ENCODE measurements around the gene AMBP.

DNA sequence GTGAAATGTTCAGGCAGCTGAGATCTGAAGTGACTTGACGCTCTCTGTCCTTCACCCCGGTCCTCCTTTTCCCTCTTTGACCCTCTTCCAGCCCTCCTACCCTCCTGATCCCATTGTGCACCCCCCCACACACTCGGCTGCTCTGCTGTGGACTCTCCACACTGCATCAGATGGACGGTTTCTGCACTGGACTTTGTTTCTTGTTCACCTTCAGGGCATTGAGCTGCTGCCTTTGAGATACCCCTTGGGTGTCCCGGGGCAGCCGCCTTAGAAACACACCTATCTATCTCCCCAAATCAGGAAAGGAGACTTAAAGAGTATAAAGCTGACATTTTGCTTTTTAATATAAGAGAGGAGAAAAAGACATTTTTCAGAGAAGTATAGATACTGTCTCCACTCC, 27.5 kb downstream of the AMBP start:
- TF ChIP-seq, protein P1, sequence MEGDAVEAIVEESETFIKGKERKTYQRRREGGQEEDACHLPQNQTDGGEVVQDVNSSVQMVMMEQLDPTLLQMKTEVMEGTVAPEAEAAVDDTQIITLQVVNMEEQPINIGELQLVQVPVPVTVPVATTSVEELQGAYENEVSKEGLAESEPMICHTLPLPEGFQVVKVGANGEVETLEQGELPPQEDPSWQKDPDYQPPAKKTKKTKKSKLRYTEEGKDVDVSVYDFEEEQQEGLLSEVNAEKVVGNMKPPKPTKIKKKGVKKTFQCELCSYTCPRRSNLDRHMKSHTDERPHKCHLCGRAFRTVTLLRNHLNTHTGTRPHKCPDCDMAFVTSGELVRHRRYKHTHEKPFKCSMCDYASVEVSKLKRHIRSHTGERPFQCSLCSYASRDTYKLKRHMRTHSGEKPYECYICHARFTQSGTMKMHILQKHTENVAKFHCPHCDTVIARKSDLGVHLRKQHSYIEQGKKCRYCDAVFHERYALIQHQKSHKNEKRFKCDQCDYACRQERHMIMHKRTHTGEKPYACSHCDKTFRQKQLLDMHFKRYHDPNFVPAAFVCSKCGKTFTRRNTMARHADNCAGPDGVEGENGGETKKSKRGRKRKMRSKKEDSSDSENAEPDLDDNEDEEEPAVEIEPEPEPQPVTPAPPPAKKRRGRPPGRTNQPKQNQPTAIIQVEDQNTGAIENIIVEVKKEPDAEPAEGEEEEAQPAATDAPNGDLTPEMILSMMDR (tag by site-specific recombination; IDR thresholded peaks at IDR 0.05): no peak
- TF ChIP-seq ZNF24 (tag by site-specific recombination; IDR thresholded peaks at IDR 0.05): no peak
- TF ChIP-seq ZNF239 (tag by site-specific recombination; IDR thresholded peaks at IDR 0.05): no peak
- TF ChIP-seq GLI4 (tag by site-specific recombination; IDR thresholded peaks at IDR 0.05): no peak
- TF ChIP-seq ZNF510 (tag by site-specific recombination; IDR thresholded peaks at IDR 0.05; ENCODE audit: insufficient replicate concordance): no peak
- no peak for TF ChIP-seq ZNF211 (tag by site-specific recombination; IDR thresholded peaks at IDR 0.05; ENCODE audit: low read depth)
